Muscle layer of duodenum (tissue), 2 donors: Measurements from ENCODE around the gene RSU1.

Source experiments
- H3K27ac ChIP-seq: one replicate; pipeline ENCODE4 v1.7.0; 2013; ENCODE audit warnings: mild to moderate bottlenecking, low read length
- H3K27me3 ChIP-seq: one replicate; pipeline ENCODE4 v1.7.0; 2013; ENCODE audit warnings: low read depth, mild to moderate bottlenecking, control low read depth, low read length
- H3K36me3 ChIP-seq, 2 donors: one replicate each; pipeline ENCODE4 v1.7.0; 2013; ENCODE audit warnings: low read length in 2 of 2, control low read depth in 1 of 2, mild to moderate bottlenecking in 1 of 2; ENCODE audit not compliant: insufficient read depth in 2 of 2, control insufficient read depth in 1 of 2
- H3K4me1 ChIP-seq, 2 donors: one replicate each; pipeline ENCODE4 v1.7.0; 2013; ENCODE audit warnings: low read length in 2 of 2, mild to moderate bottlenecking in 2 of 2, control low read depth in 1 of 2, moderate library complexity in 1 of 2; ENCODE audit not compliant: insufficient read depth in 2 of 2, control insufficient read depth in 1 of 2
- H3K4me3 ChIP-seq, 2 donors: one replicate each; pipeline ENCODE4 v1.7.0; 2013; ENCODE audit warnings: low read length in 2 of 2, low read depth in 1 of 2, mild to moderate bottlenecking in 1 of 2
- H3K9me3 ChIP-seq, 2 donors: one replicate each; pipeline ENCODE4 v1.7.0; 2013; ENCODE audit warnings: low read length in 2 of 2, control low read depth in 1 of 2, mild to moderate bottlenecking in 1 of 2; ENCODE audit not compliant: control insufficient read depth in 1 of 2
- donor health status: healthy.

RSU1 gene

GRCh38 chr10:16803464-16803863 lies 13.8 kb downstream of the RSU1 start:
- Histone ChIP-seq H3K9me3 (no peaks in the 10 kb centered on the region), H3K4me1 (no peaks in the 10 kb centered on the region), H3K36me3 (no peaks in the 10 kb centered on the region), H3K4me3 (no peak overlapping the region), H3K27me3 (no peaks in the 10 kb centered on the region), H3K27ac (no peak overlapping the region)

- H3K27ac ChIP-seq = no peak overlapping the region
Measured at GRCh38 chr10:16799621-16800020, 17.6 kb downstream of the RSU1 start.

GRCh38 chr10:16798571-16798970 lies 18.7 kb downstream of the RSU1 start:
- Histone ChIP-seq H3K4me3 (no peak overlapping the region), H3K9me3 (no peaks in the 10 kb centered on the region), H3K36me3 (no peaks in the 10 kb centered on the region), H3K27ac (no peak overlapping the region), H3K27me3 (no peaks in the 10 kb centered on the region), H3K4me1 (no peaks in the 10 kb centered on the region)

More at GRCh38 chr10:16799621-16800020, 17.6 kb downstream of the RSU1 start:
- Histone ChIP-seq H3K27me3 (no peaks in the 10 kb centered on the region), H3K36me3 (no peaks in the 10 kb centered on the region), H3K4me3 (no peak overlapping the region), H3K9me3 (no peaks in the 10 kb centered on the region), H3K4me1 (no peaks in the 10 kb centered on the region)

GRCh38 chr10:16795410-16796073 lies 21.7 kb downstream of the RSU1 start:
- H3K4me1 ChIP-seq = no peaks in the 10 kb centered on the region
- H3K36me3 ChIP-seq = no peaks in the 10 kb centered on the region
- no peaks in the 10 kb centered on the region for H3K27me3 ChIP-seq
- H3K27ac ChIP-seq = no peak overlapping the region
- H3K4me3 ChIP-seq = no peak overlapping the region
- no peaks in the 10 kb centered on the region for H3K9me3 ChIP-seq

- Histone ChIP-seq H3K27ac (no peak overlapping the region), H3K9me3 (no peaks in the 10 kb centered on the region), H3K36me3 (no peaks in the 10 kb centered on the region), H3K27me3 (no peaks in the 10 kb centered on the region), H3K4me3 (no peak overlapping the region), H3K4me1 (no peaks in the 10 kb centered on the region)
Measured at GRCh38 chr10:16794005-16794404, 23.2 kb downstream of the RSU1 start.

GRCh38 chr10:16792675-16793074 lies 24.5 kb downstream of the RSU1 start:
- no peak overlapping the region for H3K27ac ChIP-seq
- H3K27me3 ChIP-seq = no peaks in the 10 kb centered on the region
- H3K9me3 ChIP-seq = no peaks in the 10 kb centered on the region
- no peak overlapping the region for H3K4me3 ChIP-seq
- H3K36me3 ChIP-seq = no peaks in the 10 kb centered on the region
- no peaks in the 10 kb centered on the region for H3K4me1 ChIP-seq

GRCh38 chr10:16789765-16790164 lies 27.5 kb downstream of the RSU1 start:
- H3K27ac ChIP-seq = no peak overlapping the region
- no peaks in the 10 kb centered on the region for H3K27me3 ChIP-seq
- no peak overlapping the region for H3K4me3 ChIP-seq
- H3K9me3 ChIP-seq = no peaks in the 10 kb centered on the region
- H3K36me3 ChIP-seq = peaks cover 0 to 4% of the 10 kb centered on the region in 2 donors
- H3K4me1 ChIP-seq = no peaks in the 10 kb centered on the region

GRCh38 chr10:16789261-16789660 lies 28.0 kb downstream of the RSU1 start:
- no peaks in the 10 kb centered on the region for H3K27me3 ChIP-seq
- H3K4me1 ChIP-seq = no peaks in the 10 kb centered on the region
- no peak overlapping the region for H3K4me3 ChIP-seq
- no peaks in the 10 kb centered on the region for H3K9me3 ChIP-seq
- peaks cover 0 to 4% of the 10 kb centered on the region in 2 donors for H3K36me3 ChIP-seq
- H3K27ac ChIP-seq = no peak overlapping the region

- H3K4me1 ChIP-seq = no peaks in the 10 kb centered on the region
- no peaks in the 10 kb centered on the region for H3K27me3 ChIP-seq
- no peaks in the 10 kb centered on the region for H3K9me3 ChIP-seq
- peaks cover 0 to 4% of the 10 kb centered on the region in 2 donors for H3K36me3 ChIP-seq
- no peak overlapping the region for H3K27ac ChIP-seq
- no peak overlapping the region for H3K4me3 ChIP-seq
Measured at GRCh38 chr10:16788778-16789177, 28.4 kb downstream of the RSU1 start.

- H3K4me1 ChIP-seq = no peaks in the 10 kb centered on the region
- peaks cover 0 to 4% of the 10 kb centered on the region in 2 donors for H3K36me3 ChIP-seq
- no peaks in the 10 kb centered on the region for H3K27me3 ChIP-seq
- no peaks in the 10 kb centered on the region for H3K9me3 ChIP-seq
- H3K4me3 ChIP-seq = no peak overlapping the region
- H3K27ac ChIP-seq = no peak overlapping the region
Measured at GRCh38 chr10:16788125-16788524, 29.1 kb downstream of the RSU1 start.

GRCh38 chr10:16787361-16787791 lies 29.8 kb downstream of the RSU1 start:
- no peak overlapping the region for H3K4me3 ChIP-seq
- H3K27me3 ChIP-seq = no peaks in the 10 kb centered on the region
- H3K36me3 ChIP-seq = peaks cover 0 to 4% of the 10 kb centered on the region in 2 donors
- H3K4me1 ChIP-seq = no peaks in the 10 kb centered on the region
- no peak overlapping the region for H3K27ac ChIP-seq
- no peaks in the 10 kb centered on the region for H3K9me3 ChIP-seq

GRCh38 chr10:16780338-16780880 lies 36.8 kb downstream of the RSU1 start:
- no peaks in the 10 kb centered on the region for H3K4me1 ChIP-seq
- peaks cover 0 to 4% of the 10 kb centered on the region in 2 donors for H3K36me3 ChIP-seq
- H3K4me3 ChIP-seq = no peak overlapping the region
- H3K9me3 ChIP-seq = no peaks in the 10 kb centered on the region
- no peak overlapping the region for H3K27ac ChIP-seq
- H3K27me3 ChIP-seq = no peaks in the 10 kb centered on the region
